NCI-H345 (cell line): Measurements from ENCODE around the gene KRTAP12-3.
"Not testable (repeated sequence)": the region's sequence is repeated elsewhere in the genome, so short reads cannot be mapped to it uniquely, and the experiment has no call there.

Experiments
- DNase-seq: peaks from one replicate; lab custom pipeline; 2025; lab: John Stamatoyannopoulos, UW

KRTAP12-3 gene

DNA sequence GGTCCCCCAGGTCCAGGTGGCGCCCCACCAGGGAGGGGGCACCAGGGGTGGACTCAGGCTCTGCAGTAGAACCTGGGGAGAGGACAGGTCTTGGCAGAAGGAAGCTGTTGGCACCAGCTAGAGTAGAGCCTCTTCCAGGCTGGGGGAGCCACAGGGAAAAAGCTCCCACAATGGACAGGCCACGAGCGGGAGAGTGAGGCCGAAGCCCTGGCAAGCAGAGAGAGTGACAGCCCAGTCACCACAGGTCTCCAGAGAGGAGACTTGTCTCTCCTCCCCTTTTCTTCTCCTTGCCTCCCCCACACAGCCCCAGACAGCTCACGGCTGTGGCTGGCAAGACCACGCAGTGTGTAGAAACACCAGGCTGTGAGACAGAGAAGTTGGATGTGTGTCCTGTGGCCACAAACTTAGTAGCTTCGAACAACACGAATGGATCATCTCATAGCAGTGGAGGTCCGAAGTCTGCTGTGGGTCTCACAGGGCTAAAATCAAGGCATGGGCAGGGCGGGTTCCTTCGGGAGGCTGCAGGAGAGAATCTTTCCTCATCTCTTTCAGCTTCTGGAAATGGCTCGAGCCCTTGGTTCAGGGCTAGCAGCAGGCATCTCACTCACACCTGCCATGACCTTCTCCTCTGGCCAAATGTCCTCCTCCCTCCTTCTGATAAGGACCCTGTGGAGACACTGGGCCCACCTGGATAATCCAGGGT, 6.6 kb upstream of the KRTAP12-3 start:
- DNase-seq = no peak

DNA sequence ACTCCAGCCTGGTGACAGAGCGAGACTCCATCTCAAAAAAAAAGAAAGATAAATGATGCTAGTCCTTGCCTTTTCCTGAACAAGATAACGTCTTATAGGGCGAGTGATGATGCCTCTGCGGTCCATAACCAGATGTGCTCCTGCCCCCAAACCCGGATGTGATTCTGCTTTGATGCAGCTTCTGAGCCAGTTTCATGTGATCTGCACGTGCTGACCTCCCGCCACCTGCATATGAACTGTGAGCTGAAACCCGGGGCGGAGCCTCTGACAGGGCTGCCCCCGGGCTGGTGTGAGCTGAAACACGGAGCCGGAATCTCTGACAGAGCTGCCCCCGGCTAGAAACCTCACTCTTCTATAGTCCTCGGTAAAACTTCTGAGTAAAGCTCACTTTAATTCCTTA, 4.6 kb upstream of the KRTAP12-3 start:
- DNase-seq = peak; percentile 29

DNA sequence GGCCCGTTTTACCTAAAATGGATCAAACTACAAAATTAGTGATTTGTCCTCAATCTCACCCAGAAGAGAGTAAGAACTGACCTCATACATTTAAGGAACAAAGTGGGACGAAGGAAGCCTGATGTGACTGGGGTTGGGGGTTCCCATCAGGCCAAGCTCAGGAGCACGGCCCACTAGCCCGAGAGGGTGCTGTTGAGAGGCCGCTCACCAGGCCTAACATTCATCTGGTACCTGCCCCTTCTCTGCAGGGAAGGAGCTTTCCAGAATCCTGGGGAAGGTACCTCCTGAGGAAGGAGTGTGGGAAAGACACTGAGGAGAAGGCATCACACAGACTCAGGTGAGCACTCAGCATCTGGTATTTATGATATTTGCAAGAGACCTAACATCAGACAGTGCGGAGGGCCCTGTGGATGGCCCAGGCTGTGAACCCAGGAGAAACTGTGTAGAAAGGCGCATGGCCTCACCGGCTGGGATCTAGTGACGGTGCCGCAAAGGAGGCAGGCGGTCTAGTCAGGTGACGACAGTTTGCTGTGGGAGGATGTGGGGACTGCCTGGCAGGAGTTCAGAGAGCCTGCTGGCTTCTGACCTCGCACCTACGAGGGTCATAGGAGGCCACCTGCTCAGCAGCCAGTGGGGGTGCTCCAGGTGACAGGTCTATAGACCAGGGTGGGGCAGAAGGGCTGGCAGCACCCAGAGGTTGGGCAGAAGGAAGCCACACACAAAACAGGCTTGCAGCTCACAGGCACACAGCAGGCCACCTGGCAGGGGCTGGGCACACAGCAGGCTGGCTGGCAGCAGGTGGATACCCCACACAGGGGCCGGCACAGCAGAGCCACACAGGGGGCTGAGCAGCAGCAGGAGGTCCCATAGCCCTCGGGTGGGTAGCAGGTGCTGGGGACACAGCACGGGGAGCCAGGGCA, 3.8 kb upstream of the KRTAP12-3 start:
- peak; percentile 91 for DNase-seq

DNA sequence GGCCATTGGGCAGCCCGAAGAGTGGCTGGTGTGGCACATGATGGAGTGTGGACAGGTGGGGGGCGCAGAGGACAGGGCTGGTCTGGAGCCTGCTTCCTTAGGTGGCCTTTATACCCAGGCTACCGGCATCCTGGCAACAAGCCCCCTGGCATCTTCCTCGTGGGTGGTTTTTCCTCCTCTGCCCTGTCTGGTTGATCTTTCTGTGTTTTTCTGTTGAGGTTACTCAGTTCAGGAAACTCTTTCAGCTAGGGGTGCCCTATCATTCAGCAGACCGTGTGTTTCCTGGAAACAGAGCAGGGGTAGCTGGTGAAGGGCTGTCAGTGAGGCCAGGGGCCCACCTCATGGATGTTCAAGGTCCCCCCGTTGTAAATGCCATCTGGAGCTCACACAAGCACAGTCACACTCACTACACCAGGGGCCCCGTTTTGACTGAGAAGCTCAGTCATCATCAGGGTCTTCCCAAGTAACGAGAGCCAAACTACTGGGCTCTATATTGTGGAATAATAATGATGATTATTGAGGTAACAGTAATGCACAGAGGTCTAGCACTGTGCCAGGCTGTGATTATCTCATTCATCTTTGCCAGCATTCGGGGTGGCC, 3.1 kb upstream of the KRTAP12-3 start, which contains the start of gene KRTAP12-4:
KRTAP12-4 (minus strand) TSS at position 84 of the 600 bp plus-strand sequence; CDS start at position 39, 45 bp downstream.
- no peak for DNase-seq

DNA sequence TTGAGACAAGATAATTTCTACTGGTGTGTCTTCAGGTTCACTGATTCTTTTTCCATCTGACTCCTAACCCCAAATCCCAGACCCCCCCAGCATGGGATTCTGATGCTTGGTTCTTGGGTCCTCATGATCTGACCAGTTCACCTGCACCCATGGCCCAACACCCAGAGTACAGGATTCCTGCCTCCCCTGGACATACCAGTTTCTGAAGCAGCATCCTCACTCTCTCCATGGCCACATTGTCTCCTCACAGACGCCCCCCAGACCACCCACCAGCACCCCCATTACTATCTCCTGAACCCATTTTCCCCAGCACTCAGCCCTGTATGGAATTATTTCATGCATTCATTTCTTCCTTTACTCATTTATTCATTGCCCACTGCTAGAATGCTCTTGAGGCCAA, 864 bp upstream of the KRTAP12-3 start:
- no peak for DNase-seq

DNA sequence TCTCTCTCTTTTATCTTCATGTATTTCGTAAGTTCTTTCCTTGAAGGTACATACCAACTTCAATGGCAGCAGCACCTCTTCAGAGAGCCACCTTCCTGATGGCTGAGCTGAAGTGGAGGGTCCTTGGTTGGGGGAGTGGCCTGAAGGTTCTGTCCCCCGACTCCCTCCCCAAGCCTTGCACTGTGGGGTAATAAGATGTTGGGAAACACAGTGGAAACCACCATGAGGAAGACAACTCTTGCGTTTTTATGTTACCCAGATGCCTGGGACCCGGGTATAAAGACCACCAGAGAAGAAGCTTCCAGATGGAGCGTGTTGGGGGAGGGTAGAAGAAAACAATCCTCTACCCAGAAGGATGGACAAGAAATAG, 794 bp downstream of the KRTAP12-3 start:
- DNase-seq = no peak

DNA sequence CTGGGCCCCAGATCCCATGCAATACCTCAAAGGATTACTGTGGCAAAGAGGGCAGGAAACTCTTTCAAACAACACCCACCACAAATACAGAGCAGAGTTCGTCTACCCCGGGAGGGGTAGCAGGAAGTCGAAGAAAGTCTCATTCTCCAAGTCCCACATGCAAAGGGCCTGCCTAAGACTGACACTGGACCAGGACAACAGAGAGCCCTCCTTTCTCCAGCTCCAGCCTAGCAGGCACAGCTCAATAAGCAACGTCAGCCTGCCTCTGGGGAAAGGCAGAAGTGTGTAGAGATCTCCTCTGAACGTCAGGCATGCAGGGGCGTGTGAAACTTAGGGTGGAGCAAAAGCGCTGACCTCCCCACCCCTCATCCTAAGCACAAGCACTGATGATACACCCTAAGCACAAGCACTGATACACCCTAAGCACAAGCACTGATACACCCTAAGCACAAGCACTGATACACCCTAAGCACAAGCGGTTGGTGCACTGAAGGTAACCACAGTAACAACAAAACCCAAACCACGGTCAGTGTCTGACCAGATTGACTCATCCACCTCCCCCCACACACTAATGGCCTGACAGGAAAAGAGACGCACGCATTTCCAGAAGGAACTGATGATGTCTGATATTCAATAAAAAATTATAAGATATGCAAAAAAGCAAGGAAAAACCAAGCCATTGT, 1.3 kb downstream of the KRTAP12-3 start:
- no peak for DNase-seq

DNA sequence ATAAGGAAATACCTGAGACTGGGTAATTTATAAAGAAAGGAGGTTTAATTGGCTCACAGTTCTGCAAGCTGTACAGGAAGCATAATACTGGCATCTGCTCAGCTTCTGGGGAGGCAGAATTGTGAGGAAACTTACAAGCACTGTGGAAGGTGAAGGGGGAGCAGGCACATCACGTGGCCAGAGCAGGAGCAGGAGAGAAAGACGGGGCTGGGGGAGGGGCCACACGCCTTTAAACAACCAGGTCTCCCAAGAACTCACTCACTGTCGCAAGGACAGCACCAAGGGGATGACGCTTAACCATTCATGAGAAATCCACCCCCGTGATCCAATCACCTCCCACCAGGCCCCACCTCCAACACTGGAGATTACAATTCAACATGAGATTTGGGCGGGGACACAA, 3.8 kb downstream of the KRTAP12-3 start:
- not testable (repeated sequence) for DNase-seq

DNA sequence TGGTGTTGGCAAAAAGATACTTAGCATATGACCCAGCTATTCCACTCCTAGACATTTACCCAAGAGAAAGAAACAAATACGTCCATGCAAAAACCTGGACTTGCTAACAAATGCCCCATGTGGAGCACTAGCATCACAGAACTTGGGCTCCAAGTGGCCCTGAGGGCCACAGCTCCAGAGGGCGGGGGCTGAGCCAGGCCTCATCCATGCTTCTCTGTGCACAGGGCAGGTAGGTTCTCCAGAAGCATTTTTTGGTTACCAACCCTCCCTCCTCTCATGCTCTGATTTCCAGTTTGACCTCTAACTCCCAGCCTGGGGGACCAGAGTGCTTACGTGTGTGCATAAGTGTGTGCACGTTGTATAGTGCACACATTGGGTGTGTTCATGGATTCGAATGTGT, 7.0 kb downstream of the KRTAP12-3 start:
- no peak for DNase-seq

DNA sequence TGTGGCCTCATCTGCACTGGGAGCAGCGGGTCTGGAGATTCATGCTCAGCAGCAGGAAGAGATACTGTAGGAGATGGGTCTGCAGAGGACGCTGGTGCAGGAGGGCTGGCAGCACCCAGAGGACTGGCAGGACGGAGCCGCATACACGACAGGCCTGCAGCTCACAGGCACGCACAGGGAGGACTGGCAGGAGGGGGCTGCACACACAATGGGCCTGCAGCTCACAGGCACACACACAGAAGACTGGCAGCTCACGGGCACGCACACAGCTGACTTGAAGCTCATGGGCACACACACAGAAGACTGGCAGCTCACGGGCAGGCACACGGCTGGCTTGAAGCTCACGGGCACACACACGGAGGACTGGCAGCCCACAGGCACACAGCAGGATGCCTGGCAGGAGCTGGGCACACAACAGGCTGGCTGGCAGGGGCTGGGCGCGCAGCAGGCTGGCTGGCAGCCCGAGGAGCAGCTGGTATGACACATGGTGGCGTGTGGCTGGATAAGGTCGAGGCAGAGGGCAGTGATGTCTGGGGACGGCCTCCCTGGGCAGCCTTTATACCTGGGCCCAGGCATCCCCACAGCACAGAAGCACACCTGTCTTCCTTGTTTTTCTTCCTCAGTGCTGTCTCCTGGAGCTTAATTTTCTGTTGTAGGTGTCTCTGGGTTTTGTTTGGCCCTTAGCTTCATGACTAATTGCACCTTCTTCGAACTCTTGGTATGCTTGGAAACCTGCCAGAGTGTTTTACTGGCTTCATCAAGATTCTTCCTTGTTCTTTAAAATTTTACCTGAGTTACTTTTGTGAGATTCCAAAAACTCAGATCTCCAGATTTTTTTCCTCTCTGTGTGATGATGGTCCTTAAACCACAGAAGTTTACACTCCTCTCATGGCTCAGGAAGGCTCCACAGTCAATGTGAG, 8.9 kb downstream of the KRTAP12-3 start, which contains the start of gene KRTAP12-2:
KRTAP12-2 (minus strand) TSS at position 527 of the 920 bp plus-strand sequence; CDS start at position 486, 41 bp downstream.
- peak; percentile 86 for DNase-seq

DNA sequence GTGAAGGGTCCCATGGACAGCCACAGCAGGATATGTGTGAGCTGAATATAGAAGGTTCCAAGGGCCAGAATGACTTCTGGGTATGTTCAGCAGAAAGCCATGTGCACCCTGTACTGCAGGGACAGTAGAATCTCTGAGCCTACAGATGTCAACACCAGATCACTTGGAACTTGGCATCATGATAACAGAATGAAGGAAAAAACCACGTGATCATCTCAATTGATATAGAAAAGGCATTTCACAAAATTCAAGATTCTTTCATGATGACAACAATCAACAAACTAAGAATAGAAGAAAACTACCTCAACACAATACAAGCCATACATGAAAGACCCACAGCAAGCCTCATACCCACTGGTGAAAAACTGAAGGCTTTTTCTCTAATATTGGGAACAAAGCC, 9.9 kb downstream of the KRTAP12-3 start:
- no peak for DNase-seq

DNA sequence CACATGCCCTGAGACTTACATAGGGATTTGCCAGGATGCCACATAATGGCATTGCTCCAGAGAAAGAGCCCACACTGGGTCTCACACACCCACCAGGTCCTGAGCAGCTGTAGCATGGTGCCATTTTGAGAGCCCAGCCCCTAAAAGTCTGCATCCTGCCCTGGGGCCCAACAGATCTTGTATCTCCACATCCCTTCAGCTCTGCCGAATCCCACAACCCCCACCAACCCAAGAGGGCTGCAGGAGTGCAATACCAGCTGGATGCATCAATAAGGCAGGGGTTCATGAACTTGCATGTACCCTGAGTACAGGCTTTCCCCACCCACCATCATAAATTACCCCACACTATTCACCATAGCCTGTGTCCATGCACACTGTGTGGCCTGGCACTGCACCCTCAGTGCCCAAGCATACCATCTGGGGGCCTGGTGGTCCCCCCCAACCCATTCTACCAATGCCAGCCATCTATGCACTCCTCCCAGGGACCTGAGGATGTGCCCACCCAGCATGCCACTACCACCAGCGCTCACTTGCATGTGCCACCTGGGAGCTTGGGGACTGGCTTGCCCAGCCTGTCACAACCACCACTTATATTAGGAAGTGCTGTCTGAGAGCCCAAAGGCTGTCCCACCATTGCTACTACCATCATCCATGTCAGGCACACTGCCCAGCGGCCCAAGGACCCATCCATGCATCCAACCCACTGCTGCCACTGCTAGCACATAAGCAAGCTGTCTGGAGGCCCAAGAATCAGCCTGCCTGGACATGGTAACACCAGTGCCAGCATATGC, 13.1 kb downstream of the KRTAP12-3 start:
- no peak for DNase-seq

DNA sequence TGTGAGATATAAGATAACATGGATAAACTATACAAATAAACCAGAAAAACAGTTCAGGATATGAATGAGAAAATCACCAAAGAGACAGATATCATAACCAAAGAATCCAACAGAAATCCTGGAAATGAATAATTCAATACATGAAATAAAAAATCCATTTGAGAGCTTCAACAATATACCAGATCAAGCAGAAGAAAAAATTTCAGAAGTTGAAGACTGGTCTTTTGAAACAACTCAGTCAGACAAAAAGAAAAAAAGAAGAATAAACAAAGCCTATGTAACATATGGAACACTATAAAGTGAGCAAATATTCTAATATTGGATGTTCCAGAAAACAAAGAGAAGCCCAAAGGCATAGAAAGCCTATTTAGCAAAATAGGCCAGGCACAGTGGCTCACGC, 14.2 kb downstream of the KRTAP12-3 start:
- DNase-seq = no peak

DNA sequence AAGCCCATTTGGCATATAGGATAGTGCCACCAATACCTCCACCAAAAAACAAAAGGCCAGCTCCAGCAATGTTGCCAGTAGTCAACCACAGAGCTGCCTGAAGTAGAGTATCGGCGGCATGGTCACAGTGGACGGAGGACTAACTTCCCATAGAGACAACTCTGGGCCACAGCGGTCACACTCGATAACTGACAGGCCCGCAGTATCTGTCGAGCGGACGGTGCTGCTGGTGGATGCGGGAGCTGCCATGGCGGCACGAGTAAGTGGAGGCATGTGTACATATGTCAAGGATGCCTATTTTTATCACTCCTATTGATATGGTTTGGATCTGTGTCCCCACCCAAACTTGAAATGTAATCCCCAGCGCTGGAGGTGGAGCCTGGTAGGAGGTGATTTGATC, 20.1 kb downstream of the KRTAP12-3 start:
- no peak for DNase-seq

DNA sequence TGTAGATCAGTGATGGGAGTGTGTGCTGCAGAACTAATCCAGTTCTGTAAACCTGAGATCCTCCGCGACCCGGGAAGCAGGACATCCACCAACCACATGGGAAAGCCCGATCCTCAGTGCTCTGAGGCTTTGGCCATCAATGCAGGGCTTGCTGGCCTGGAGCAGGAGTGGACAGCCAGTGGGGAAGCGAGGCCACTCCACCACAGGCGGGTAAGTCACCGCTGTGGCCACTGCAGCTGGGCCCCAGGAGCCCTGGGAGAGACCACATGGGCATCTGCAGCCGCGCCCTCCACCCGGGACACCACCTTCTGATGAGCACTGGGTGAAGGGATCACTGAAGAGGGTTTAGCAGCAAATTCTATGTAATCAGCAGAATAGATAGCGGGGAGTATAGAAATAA, 23.4 kb downstream of the KRTAP12-3 start:
- DNase-seq = no peak

DNA sequence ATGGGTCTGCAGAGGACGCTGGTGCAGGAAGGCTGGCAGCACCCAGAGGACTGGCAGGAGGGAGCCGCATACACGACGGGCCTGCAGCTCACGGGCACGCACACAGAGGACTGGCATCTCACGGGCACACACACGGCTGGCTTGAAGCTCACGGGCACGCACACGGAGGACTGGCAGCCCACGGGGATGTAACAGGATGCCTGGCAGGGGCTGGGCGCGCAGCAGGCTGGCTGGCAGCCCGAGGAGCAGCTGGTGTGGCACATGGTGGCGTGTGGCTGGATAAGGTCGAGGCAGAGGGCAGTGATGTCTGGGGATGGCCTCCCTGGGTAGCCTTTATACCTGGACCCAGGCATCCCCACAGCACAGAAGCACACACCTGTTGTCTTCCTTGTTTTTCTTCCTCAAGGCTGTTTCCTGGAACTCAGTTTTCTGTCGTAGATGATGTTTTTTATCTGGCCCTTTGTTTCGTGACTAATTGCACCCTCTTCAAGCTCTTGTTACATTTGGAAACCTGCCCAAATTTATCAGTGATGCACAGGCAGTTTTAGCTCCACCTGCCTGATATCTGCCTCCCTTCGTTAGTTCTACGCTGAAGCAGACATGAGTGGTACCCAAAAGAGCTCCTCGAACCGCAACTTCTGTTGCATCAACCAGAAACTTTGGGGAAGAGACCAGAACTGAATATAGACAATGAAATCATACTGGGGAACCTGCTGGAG, 24.3 kb downstream of the KRTAP12-3 start, which contains the start of gene KRTAP12-1:
KRTAP12-1 (minus strand) TSS at position 303 of the 719 bp plus-strand sequence; CDS start at position 263, 40 bp downstream.
- peak; percentile 95 for DNase-seq

DNA sequence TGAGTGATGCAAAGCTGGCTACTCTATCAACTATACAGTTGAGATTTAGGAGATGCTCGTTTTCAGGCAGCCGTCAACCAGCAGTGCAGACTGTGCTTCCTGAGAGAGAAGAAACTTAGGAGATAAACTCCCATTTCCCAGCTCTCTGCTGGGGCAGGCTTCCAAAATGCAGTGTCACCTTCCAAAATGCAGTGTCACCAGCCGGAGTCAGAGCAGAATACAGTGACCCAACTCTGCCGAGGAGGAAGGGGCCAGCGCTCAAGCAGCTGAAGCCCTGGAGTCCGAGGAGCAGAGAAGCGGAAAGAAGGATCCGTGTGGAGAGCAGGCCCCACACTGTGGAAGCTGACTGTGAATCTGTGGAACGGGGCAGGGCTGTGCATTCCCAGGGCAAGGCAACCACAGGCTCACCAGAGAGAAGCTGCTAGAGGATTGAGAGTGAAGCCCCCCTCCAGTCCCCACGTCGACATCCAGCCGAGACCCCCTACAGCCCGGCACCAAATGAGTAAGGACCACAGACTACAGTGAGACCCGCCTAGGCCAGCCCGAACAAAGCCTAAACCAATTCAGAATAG, 24.9 kb downstream of the KRTAP12-3 start:
- DNase-seq = no peak

DNA sequence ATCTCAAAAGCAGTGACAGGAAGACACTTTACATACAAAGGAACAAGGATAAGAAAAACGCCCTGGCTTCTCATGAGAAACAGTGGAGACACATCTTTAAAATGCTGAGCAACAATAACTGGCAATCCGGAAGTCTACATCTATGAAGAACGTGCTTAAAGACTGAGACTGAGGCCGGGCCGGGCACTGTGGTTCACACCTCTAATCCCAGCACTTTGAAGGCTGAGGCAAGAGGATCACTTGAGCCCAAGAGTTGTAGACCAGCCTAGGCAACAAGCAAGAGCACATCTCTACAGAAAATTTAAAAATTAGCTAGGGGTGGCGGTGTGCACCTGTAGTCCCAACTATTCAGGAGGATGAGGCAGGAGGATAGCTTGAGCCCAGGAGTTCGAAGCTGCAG, 26.3 kb downstream of the KRTAP12-3 start:
- DNase-seq = no peak

DNA sequence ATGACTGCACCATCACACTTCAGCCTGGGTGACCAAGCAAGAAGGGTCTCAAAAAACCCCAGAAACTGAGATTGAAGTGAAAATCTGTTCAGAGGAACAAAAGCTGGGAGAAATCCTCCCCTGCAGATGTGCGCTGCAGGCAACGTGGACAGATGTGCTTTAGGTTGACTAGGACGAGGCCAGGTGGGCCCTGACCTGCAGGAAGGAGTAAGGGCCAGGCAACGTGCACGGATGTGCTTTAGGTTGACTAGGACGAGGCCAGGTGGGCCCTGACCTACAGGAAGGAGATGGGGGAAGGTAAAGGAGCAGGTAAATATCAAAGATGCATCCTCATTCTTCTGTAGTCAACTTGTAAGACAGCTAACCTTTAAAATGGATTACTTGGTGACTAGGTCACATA, 26.8 kb downstream of the KRTAP12-3 start:
- DNase-seq = no peak
